AG04450 (cell line): ENCODE data around the gene ICE2. TPM values are rescaled to one million over a fixed set of nuclear protein-coding genes. Genes with fewer than 3 reads are reported as not detected.

Experiments
- CTCF ChIA-PET: fragments of 300-600, 350-600 bp; formaldehyde crosslinking; extraction: SDS; loops from one replicate; lab custom pipeline; 2022; ENCODE audit warnings: antibody characterized with exemption, inconsistent platforms; lab: Charles Lee
- POLR2A ChIA-PET: fragments of 350-600 bp; formaldehyde crosslinking; extraction: SDS; loops from one replicate; lab custom pipeline; 2021; ENCODE audit warnings: antibody characterized with exemption, inconsistent platforms; lab: Yijun Ruan, JAX
- DNase-seq: peaks from one replicate; pipeline ENCODE4 v3.0.0-alpha.2; 2011; ENCODE audit warnings: low read depth, low spot score
- H3K27ac ChIP-seq: one replicate; pipeline ENCODE4 v1.5.1; 2012; ENCODE audit warnings: low read depth, low read length, control low read depth
- H3K27me3 ChIP-seq: one replicate; pipeline ENCODE4 v1.6.0; 2012; ENCODE audit warnings: low read length; ENCODE audit not compliant: control insufficient read depth, insufficient read depth
- H3K4me3 ChIP-seq: 2 replicates; pipeline ENCODE4 v1.5.1; 2011; ENCODE audit warnings: mild to moderate bottlenecking, low read depth, low read length, control low read depth
- H3K9me3 ChIP-seq: 2 replicates; pipeline ENCODE4 v1.5.1; 2012; ENCODE audit warnings: low read length; ENCODE audit not compliant: control insufficient read depth, insufficient read depth
- polyA plus RNA-seq: library from polyadenylated mRNA; depleted of rRNA; stranded (reverse); fragments of >200 nt; gene quantifications from 2 replicates; pipeline ENCODE4 v1.2.3, GENCODE V29; 2011
- TF ChIP-seq, protein P1 (sequence below): IDR thresholded peaks from 2 replicates; pipeline ENCODE4 v1.5.1; 2011; ENCODE audit warnings: low read depth, low read length, control low read depth, inconsistent platforms

Gene ICE2
- polyA plus RNA-seq, 1 experiment, result 29.3 TPM

DNA sequence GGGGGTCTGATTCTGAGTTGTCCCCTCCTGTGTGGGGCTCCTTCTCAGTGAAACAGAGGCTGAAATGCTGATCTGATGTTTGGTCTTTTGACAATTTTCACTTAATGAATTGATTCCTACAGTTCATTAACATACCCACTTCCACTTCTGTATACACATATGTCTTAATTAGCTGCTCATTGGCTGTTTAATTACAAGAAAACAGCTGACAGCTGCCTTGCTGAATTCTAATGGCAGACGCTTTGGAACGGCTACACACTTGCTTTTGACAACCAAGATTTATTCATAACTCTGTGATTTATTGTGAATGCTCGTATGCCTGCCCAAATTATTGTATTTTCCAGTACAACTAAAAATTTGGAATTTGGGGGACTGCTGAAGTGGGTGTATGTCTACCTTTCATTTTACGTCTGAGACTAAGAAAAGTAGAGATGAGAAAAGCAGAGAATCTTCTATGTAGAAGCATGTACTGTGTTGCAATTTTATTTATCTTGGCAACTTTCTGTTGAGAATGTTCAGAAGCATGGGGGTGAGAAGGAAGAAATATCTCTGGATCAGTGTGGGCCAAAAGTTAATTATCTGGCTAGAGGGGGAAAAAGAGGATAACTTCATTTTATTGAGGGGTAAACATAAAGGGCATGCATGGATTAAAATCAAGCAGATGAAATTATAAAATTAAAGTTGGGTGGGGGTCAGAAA, 46.5 kb upstream of the ICE2 start:
- TF ChIP-seq, protein P1, sequence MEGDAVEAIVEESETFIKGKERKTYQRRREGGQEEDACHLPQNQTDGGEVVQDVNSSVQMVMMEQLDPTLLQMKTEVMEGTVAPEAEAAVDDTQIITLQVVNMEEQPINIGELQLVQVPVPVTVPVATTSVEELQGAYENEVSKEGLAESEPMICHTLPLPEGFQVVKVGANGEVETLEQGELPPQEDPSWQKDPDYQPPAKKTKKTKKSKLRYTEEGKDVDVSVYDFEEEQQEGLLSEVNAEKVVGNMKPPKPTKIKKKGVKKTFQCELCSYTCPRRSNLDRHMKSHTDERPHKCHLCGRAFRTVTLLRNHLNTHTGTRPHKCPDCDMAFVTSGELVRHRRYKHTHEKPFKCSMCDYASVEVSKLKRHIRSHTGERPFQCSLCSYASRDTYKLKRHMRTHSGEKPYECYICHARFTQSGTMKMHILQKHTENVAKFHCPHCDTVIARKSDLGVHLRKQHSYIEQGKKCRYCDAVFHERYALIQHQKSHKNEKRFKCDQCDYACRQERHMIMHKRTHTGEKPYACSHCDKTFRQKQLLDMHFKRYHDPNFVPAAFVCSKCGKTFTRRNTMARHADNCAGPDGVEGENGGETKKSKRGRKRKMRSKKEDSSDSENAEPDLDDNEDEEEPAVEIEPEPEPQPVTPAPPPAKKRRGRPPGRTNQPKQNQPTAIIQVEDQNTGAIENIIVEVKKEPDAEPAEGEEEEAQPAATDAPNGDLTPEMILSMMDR, result no peak
- CTCF ChIA-PET, result interaction anchor here (1.3 kb wide), 1 partner anchor 199 kb away, joined by 3 read pairs; no protein-coding TSS in a partner anchor

DNA sequence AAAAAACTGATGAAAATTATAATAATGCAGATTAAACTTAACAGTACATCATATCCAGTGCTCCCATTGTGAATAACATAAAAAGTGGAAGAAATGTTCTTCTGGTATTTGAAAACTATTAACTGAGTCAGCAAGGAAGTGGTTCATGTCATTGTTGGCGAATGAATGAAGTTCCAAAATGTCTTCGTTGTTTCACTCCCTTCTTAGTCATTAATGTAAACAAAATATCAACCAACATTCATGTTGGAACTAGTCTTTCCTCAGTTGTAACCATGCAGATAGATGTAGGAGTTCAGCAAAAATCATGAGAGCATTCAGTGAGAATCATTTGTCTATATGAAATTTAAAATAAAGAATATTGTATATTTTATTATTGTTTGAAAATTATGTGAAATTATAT, 44.1 kb upstream of the ICE2 start:
- Histone ChIP-seq H3K4me3 (no peak overlapping the region), H3K9me3 (no peaks in the 10 kb centered on the region), H3K27ac (no peak overlapping the region), H3K27me3 (no peaks in the 10 kb centered on the region)
- POLR2A ChIA-PET, result no interaction called here
- no peak for DNase-seq
- CTCF ChIA-PET, result interaction anchor here (0.6 to 4.1 kb wide), 4 partner anchors 75 to 195 kb away, joined by 5 to 81 read pairs (median 38); no protein-coding TSS in a partner anchor
- TF ChIP-seq, protein P1, result no peak

More for the DNA sequence above, 46.5 kb upstream of the ICE2 start:
- DNase-seq, result no peak
- H3K4me3 ChIP-seq, result no peak overlapping the region
- no peaks in the 10 kb centered on the region for H3K9me3 ChIP-seq
- no peaks in the 10 kb centered on the region for H3K27me3 ChIP-seq
- POLR2A ChIA-PET, result no interaction called here
- H3K27ac ChIP-seq, result no peak overlapping the region

DNA sequence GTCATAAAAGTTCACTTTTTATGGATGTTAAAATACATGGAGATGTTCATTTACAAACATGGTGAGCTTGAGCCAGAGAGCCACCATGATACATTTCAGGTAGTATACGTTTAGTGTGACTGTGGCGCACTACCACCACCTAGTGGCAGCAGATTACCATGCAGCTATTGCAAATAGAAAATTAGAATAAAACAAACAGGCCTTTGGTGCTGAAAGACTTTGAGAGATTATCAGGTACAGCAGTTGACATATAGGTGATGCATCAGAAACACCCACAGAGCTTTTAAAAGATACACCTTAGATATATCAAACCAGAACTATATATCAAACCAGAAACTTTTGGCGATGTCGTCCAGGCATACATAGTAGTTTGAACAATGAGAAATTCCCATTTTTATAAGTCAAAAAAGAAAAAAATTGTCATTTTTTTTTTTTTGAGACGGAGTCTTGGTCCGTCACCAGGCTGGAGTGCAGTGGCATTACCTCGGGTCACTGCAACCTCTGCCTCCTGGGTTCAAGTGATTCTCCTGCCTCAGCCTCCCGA, 42.0 kb upstream of the ICE2 start:
- TF ChIP-seq, protein P1, result peak; percentile 92
- Histone ChIP-seq H3K27me3 (no peaks in the 10 kb centered on the region), H3K4me3 (no peak overlapping the region), H3K27ac (no peak overlapping the region), H3K9me3 (no peaks in the 10 kb centered on the region)
- POLR2A ChIA-PET, result no interaction called here
- DNase-seq, result peak; percentile 47
- CTCF ChIA-PET, result interaction anchor here (0.6 to 4.1 kb wide), 73 partner anchors 8 to 1472 kb away, joined by 3 to 81 read pairs (median 4); partner anchors contain the start of gene ICE2

DNA sequence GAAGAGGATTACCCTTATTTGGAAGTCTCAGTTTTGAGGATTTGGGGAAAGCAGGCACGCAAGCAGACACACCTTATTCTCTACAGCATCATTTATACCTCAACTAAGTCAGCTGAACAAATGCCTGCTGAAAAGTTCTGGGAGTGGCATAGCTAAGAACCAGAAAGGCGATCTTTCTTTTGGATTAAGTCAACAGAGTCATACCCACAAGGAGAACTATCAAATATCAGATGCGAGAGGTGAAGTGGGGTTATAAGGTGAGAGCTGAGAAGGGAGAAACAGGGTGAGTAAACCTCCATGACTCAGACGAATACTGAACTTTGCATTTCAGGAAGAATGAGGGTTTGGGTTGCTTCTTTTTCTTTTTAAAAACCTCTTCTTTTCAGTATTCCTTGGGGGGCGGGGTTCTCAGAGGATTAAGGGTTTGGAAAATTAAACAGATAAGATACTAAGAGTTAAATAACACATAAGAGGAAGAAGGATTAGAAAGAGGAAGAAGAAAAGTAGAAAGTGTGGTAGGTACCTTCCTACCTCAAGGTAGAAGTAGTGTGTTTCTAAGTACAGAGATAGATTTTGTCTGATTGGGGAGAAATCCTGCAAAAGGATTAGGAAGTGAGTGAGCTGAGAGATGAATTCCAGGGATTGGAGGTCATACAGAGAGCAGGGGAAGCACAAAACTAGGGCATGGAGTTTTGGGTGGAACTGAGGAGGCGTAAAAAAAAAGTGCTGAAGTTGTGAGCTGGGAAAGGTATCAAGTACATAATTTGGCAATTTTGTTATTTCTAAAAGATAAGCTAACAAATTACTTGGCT, 41.3 kb upstream of the ICE2 start:
- TF ChIP-seq, protein P1, result no peak
- Histone ChIP-seq H3K4me3 (no peak overlapping the region), H3K27me3 (no peaks in the 10 kb centered on the region), H3K9me3 (no peaks in the 10 kb centered on the region), H3K27ac (no peak overlapping the region)
- ChIA-PET CTCF (interaction anchor here (0.6 to 4.1 kb wide), 71 partner anchors 8 to 1473 kb away, joined by 3 to 81 read pairs (median 4); partner anchors contain the start of gene ICE2), POLR2A (no interaction called here)
- DNase-seq, result no peak
